Fibroblast of pulmonary artery (primary cell): Measurements from ENCODE around the gene TNS4.

Source experiments
- DNase-seq: peaks from one replicate; pipeline ENCODE4 v3.0.0-alpha.2; 2010; ENCODE audit warnings: low read depth
- H3K4me3 ChIP-seq: replicated peaks from 2 replicates; pipeline ENCODE4 v1.5.1; 2011; ENCODE audit warnings: low read depth, mild to moderate bottlenecking, control low read depth, low read length, moderate library complexity
- CTCF ChIP-seq: IDR thresholded peaks from 2 replicates; pipeline ENCODE4 v1.5.1; 2011; ENCODE audit warnings: mild to moderate bottlenecking, control low read depth, low read length, inconsistent platforms; ENCODE audit errors: missing control alignments

The TNS4 gene

DNA sequence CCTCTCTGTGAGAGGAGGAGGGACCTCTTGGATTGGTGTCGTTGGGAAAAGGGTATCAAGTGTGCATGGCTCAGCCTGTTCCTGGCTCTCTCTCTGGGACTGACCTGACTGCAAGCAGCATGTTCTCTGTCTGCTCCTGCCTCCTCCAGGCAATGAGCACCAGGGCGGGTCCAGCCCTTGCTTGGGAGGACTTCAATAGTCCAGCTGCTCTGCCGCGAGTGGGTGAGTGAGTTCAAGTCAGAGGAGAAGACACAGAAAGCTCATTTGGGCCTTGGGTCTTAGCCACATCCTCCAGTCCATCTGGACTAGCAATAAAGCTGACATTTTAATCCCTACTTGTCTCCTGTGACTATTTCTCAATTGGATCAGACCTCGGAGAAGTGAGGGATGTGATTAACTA lies 25.2 kb upstream of the TNS4 start:
- TF ChIP-seq CTCF, result no peak
- H3K4me3 ChIP-seq, result no peak overlapping the region
- DNase-seq, result no peak

DNA sequence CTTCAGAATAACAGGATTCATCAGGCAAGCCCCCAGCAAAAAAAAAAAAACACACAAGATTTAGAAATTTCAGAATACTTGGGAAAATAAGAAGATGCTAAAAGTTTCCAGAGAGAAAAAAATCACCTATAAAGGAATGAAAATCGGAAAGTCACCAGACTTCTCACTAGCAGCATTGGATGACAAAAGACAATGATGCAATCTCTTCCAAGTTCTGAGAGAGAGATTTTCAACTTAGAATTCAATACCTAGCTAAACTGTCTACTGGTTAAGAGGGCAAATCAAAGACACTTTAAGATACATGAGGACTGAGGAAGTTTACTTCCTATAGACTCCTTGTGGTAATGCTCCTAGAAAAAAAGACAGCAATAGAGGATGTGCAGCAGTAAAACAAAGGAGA lies 23.9 kb upstream of the TNS4 start:
- TF ChIP-seq CTCF, result no peak
- no peak for DNase-seq
- no peak overlapping the region for H3K4me3 ChIP-seq

- no peak overlapping the region for H3K4me3 ChIP-seq
- TF ChIP-seq CTCF, result no peak
- no peak for DNase-seq
Measured at GRCh38 chr17:40524243-40524965, 23.0 kb upstream of the TNS4 start.

- no peak for DNase-seq
- no peak for TF ChIP-seq CTCF
- H3K4me3 ChIP-seq, result no peak overlapping the region
Measured at GRCh38 chr17:40522961-40523310, 21.5 kb upstream of the TNS4 start.

- no peak for TF ChIP-seq CTCF
- DNase-seq, result no peak
- no peak overlapping the region for H3K4me3 ChIP-seq
Measured at GRCh38 chr17:40522250-40522960, 21.0 kb upstream of the TNS4 start.

- no peak for DNase-seq
- H3K4me3 ChIP-seq, result no peak overlapping the region
- TF ChIP-seq CTCF, result no peak
Measured at GRCh38 chr17:40520991-40521453, 19.6 kb upstream of the TNS4 start.
